Putamen (tissue), 1 donor: ENCODE data around the gene LNX2.

Experiments
- DNase-seq: peaks from one replicate; pipeline ENCODE4 v3.0.0-alpha.2; 2016; ENCODE audit warnings: low spot score

The LNX2 gene

DNA sequence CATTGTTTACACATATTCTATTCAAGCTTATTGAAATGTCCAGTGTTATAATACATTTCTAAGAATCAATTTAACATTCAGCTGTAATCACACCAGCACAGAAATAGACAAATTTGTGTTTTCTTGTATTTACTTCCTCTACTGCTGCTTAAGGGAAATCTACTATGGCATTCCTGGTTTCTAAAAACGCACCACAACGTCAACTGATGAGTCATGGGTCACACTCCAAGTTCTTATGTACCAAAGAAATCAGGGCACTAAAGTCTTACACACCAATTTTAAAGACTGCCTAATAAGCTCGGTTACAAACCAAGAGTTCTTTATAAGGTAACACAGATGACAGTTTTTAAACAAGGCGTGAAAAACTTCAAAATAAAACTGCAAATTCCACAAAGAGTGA is 13.2 kb downstream of the LNX2 start:
- no peak for DNase-seq

DNA sequence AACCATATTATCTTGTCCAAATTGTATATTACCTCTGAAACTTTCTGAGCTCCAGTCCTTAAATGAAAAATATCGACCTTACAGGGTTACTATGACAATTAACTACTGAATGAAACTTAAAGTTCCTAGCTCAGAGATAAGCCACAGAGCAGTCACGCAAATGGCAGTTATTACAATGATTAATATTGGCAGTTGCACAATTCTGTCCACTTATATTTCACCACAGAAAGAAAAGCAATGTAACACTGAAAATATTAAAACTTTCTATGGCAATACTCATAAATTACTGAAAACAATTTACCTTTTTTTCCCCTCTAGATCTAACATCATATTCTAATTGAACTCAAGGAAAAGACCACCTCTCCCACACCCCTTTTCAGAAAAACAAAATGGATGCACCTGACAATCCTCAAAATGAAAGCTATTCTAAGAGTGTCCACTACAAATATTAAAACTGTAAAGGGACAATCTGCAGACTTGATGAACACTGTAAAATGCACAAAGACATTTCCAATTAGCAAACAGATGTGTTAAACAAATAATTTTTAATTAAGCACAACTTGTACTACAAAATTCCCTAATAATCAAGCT is 14.6 kb downstream of the LNX2 start:
- no peak for DNase-seq

DNA sequence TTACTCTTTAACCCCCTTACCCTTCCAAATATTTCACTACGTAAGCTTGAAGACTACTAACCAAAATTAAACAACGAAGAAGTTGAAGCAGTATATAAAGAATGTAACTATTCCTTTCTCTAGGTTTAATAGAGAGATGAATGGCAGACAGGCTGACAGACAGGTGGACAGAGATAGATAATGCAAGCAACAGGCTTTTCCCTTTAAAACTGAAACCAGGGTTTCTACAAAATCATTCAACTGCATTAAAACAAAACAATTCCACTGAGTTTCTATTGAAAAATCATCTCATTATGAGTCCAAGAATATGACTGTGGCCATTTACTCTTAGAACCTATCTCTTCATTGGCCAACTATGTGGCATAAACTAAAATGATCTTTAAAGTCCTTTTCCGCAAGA is 15.2 kb downstream of the LNX2 start:
- no peak for DNase-seq

DNA sequence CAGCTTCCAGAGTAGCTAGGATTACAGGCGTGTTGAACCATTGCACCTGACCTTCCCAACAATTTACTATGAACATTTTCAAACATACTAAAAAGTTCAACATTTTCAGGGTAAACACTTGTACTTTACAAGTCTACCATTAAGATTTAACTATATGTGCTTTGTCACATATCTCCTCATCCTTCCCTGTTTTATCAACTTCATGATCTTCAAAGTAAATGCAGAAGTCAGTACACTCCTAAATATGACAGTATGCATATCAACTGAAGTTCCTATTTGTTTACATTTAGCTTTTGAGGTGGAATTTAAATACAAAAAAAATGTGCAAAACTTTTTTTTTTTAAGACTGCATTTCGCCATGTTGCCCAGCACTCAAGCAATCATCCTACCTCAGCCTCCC is 18.5 kb downstream of the LNX2 start:
- no peak for DNase-seq

DNA sequence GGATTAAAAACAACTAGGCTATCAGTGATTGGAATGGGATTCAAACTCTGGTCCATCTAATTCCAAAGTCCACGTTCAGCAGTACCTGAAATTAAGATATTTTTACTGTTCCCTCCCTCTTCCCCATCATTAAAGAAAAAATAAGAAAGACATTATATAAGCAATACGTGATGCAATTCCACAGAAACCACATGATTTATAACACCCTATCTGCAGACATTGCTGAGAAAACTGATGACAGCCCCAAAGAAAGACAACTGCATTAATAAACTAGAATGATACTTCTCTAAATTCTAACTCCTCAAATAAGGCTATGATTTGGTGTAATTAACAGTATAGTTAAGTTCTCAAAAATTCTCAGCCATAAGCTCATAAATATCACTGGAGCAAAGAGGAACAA is 19.1 kb downstream of the LNX2 start:
- no peak for DNase-seq

DNA sequence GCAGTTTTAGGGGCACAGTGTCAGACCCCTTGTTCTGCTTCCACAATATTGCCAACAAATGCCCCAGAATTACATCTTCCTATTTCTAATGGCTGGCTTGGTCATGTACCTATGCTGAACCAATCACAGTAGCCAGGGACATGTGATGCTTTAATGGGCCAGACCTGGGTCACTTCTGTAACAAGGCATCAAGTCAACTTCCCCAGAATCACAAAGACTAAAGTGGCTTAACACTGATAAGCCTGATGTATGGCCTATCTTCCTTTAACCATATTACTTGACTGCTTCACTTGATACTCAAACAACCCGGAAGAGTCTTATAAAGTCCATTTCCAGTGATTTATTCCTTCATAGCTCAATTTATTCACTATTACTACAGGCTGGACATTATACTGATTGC is 19.6 kb downstream of the LNX2 start:
- DNase-seq = no peak

DNA sequence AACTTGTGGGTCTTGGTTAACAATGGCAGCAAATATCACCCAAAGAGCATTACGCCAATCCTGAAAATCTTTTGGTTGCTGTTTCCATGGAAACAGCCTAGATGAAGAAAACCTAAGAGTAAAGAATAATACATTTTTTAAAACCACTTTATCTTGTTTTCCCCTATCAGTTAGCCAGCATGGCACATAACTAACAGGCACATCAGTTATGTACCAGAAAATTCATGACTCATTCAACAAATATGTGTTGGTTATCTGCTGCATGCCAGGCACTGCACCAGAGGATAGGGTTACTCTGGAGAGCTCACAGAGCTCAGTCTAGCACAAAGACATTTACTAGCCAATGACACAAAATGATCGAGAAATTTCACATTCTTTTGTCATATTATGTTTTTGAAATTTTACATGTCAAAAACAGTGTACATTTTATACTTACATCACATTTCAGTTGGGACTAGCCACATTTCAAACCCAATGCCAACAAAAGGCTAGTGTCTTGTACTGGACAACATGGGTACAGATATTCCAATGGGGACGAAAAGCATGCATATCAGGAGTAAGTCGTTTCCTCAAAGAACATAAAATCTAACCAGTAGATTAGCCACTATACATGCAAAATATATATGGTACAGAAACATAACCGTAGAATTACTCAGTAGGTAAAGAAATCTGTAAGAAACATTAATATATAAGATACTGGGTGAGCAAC is 20.3 kb downstream of the LNX2 start:
- no peak for DNase-seq

DNA sequence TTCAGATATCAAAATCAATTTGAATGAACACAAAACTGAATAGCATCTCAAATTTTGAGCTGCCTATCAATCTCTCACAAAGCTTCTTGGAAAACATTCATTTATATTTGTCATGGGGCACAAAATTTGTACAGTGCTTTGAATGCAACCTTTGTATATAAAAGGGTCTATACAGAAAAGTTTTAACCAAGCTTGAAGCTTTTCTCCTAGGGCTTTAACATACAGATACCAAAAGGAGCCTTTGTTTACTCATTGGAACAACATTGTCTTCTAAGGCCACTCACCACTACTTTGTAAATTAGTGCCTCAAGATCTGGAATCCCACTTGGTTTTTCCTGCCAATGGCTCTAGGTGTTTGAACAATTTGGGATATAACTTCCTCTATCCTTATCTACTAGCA is 21.2 kb downstream of the LNX2 start:
- DNase-seq = no peak

DNA sequence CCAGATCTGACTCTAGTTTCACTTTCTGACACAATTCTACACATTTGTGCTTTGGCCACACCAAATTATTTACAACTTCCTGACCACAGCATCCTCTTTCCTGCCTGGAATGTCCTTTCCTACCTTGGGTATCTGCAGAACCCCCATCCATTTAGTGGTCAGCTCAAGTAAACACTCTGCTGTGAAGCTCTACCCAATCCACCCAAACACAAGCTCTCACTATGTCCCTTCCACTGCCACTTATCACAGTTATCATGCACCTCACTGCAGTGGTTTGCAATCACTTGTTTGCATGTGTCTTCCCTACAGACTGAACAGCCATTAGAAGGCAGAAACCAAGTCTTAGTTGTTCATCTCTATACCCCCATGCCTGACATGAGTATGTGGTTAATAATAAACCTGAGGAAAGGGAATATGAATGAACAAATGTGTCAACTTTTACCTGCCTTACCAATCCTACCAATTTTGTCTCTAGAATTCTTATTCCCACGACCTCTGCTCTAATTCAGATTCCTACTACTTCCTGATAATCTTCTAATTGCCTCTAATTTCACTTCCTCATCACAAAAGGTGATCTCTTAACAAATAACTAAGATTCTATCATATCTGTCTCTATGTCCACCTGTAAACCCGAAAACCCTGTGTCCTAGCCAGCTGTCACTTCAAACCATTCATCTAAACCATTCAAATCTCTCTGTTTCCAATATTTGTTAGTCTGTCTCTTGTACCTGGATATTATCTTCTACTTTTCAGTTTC is 25.1 kb downstream of the LNX2 start:
- no peak for DNase-seq

DNA sequence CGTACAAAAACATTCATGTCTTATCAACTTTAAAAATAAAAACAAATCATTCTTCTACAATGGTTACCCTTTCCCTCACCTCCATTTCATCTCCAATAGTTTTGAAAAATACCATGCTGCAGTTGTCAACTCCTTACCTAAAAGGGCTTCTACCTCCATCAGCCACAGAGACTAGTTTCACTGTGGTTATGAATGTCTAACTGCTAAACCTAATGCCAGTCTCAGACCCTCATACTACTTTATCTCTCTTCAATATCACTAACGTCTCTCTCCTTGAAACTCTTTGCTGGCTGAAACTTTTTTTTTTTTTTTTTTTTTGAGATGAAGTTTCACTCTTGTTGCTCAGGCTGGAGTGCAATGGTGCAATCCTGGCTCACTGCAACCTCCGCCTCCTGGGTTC is 27.1 kb downstream of the LNX2 start:
- no peak for DNase-seq

DNA sequence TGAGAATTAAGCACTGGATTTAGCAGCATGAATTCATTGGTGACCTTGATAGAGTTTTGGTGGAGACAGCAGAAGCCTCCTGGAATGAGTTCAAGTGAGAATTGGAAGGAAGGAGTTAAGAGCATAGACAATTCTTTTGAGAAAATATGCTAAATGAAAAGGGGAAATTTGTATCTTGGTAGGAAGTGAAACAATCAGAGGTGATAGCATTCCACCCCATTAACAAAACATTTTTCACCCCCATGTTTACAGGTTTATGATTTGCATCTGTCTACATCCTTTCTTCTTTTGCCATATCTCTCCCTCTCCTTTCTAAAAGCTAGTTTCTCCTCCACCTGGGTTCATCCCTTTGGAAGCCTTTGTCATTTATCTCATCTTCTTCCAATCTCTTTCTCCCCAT is 27.5 kb downstream of the LNX2 start:
- DNase-seq = no peak

DNA sequence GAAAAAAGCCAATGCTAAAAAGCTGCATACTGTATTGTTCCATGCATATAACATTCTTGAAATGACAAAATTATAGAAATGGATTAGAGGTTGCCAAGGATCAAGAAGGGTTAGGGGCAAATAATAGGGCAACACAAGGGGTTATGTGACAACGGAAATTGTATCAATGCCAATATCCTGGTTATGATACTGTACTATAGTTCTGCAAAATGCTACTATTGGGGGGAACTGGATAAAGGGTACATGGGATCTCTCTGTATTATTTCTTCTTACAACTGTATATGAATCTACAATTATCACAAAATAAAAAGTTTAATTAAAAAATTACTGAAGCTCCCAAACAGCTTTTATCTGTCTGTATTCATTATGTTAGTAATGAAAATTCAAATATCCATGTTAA is 31.9 kb downstream of the LNX2 start:
- no peak for DNase-seq

DNA sequence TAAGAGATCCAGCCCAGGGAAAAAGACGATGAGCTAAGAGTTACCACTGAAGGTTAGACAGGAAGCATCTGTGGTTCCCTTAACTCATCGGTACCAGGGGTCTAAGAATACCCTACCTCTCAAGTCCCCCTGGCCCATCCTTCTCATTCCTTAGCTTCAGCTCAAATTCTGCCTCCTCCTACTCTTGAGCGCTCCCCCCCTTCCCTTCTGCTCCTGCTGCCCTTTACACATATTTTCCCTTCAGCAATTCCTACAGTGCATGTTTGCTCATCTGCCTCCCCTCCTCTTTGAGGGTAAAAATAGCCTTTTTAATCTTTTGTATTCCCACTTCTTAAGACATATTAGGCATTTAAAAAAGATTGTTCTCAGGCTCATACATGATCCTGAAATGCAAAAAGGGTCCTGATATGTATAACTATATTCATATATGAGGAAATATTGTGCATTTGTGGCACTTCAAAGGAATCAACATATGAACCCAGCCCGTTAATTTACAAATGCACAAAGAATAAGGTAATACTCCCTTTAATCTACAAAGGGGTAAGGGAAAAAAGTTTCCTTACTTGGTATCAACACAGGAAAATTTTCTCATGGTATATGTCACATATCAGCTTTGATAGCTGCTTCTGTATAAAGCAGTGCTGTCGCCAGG is 33.1 kb downstream of the LNX2 start:
- no peak for DNase-seq

DNA sequence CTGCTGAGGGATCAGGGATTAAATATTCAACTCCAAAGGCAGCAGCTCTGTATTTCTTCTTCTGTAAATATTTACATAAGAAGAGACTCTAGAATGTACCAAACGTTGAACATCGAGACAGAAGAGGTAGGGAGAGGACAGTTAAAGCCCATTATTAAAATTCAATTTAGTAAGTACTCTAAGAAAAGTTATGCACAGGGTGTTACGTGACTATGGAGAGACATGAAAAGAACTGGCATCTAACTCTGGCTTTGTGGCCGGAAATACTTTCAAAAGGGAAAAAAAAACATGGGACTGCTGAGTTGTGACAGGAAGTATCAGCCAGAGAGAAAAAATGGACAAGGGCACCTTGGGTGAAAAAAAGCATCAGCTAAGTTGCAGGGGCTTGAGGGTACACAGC is 36.7 kb downstream of the LNX2 start:
- DNase-seq = no peak

DNA sequence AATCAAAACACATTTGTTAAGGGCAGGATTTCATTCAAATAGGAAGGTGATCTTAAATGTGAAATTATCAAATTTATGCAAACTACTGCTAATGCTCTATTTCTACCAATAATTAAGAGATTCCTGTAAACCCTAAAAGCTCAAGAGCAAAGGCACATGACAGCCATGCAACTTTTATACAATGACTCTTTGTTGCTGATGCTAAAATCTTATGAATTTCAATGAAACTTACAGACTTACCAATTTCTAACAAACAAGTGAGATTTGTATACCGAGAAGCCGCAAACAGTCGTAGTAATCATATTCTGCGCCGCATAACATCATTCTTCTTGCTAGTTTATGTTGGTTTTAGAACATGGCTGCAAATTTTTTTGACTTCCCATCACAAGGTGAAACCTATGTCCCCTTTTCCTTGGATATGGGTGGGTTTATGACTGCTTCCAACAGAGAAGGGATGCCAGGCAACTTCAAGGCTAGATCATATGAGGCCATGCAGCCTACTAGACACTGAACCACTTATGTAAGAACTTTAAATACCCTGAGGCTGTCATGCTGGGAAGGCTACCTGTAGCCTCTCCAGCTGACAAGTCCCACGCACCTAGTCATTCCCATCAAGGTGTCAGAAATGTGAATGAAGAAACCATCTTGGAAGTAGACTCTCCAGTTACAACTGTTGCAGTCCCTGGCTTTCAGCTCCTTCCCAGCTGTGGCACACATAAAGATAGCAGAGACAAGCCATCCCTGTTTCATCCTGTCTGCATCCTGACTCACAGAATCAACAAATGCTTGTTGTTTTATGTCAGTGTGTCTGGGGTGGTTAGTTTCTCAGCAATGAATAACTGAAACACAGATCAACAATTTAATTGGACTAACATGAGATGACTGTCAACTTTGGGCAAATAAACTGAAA is 42.0 kb downstream of the LNX2 start:
- DNase-seq = peak; percentile 8

DNA sequence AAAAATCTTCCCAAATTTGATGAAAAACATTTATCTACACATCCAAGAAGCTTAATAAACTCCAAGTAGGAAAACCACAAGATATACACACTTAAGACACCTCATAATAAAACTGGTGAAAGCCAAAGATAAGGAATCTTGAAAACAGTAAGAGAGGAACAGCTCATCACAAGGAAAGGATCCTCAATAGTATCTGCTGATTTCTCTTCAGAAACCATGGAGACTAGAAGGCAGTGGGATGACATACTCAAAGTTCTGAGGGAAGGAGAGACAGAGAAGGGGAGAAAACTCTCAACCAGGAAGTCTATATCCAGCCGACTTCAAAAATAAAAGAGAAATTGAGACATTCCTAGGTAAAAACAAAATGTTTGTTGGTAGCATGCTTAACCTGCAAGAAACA is 45.7 kb downstream of the LNX2 start:
- DNase-seq = no peak

DNA sequence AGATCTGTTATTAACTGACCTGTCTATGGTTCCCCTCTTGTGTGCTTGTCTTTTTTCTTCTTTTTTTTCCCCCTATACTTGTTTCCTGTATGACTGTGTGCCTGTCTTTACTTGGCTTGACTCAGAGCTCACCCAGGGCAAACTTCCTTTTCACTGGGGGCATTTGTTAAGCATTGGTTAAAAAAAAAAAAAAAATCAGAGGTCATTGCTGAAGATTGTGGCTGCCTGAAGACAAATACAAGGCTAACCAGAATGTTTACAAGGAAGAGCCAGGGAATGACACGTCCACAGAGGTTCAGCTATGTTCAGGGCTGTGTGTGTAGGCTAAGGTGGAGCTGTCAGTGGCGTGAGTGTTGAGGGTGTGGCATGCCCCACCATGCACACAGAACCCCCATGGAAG is 47.1 kb downstream of the LNX2 start:
- DNase-seq = no peak

DNA sequence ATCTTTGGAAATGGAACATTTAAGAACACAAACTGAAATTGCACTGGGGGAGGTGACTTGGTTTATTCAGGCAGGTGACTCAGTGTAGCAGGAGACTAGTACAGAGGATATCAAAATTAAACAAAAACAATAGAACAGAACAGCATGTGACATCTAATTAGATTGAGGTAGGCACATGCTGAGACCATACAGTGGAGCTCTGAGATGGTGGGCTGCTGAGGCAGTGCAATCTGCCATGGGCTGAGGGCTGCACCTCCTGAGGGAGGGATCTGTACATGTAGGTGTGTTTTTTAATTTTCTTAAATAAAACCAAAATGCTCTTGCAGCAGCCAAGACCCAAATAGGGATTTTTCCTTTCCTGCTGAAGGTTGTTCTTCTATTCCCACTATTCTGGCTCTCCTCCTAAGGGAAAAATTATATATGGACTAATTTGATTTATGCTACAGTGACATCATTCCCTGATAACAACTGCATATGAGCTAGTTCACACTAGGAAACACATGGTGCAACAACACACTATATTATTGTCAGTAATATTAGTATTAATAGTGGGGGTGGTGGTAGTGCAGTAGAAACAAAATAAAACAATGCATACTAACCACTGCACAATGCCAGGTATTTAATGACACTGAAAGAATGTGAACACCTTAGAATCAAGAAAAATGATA is 48.0 kb downstream of the LNX2 start:
- DNase-seq = no peak

DNA sequence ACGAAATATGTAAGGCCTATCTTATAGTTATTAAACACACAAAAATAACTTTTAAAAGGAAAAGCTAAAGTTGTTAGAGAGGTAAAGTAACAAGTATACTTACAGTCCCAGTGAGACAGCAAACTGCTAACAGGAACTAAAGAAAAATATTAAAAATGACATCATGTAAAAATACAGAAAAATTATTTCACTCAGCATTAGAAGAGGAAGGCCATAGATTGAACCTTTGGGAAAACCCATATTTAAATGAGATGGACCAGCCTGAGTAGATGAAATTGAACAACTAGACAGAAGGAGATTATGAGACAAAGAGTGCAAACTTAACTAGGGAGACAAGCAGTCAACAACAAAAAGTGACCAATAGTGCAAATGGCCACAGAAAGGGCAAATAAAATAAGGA is 49.4 kb downstream of the LNX2 start:
- no peak for DNase-seq

DNA sequence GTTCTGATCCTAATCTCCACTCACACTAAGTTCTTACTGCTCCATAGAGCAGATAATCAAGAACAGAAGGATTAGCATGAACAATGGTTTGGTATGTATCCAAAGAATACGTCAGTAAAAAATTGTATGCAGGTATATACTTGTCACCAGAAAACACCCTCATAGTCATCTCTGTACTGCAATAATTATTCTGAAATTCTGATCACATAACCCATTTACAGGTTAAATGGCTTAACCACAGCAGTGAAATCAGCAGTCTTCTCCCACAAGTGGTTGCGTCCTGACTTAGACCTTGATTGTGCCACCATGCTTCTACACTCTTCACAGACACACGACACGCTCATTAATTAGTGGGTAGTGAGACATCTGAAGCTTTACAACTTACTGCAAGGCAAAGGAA is 50.9 kb downstream of the LNX2 start:
- DNase-seq = no peak

DNA sequence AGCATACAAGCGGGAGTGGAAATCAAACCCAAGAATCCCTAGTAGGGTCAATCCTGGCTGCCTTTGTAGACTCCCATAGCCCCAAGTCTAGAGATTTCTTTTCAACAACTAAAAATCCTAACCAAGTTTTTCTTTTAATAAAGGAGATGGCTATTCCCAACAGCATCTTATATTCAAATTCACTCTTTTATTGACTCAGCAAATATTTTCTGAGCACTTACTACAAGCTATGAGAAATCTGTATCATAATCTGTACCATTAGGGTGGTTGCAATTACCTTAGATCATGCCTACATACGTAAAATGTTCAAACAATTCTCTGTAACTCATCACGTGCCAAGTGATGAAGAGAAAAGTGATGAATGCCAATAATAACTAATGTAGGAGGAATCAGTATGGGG is 54.5 kb downstream of the LNX2 start:
- no peak for DNase-seq
